RPMI7951 (cell line): ENCODE measurements around the gene CORO6. TPM values are rescaled to one million over a fixed set of nuclear protein-coding genes. Genes with fewer than 3 reads are reported as not detected.
A peak's percentile ranks its signal among the peaks of the same experiment; 100 is the strongest.

Experiments used
- DNase-seq: peaks from one replicate; pipeline ENCODE4 v3.0.0-alpha.2; 2012; ENCODE audit warnings: low read depth
- total RNA-seq: library from RNA; depleted of rRNA; stranded (reverse); fragments of >200 nt; shearing (Covaris generic); gene quantifications from 2 replicates; pipeline ENCODE4 v1.2.3, GENCODE V29; 2014

CORO6 gene
- total RNA-seq, 1 experiment from 2014 or later, result 10.1 TPM

- no peak for DNase-seq
These were observed 8.0 kb upstream of the CORO6 start for GRCh38 chr17:29630630-29631193.

DNA sequence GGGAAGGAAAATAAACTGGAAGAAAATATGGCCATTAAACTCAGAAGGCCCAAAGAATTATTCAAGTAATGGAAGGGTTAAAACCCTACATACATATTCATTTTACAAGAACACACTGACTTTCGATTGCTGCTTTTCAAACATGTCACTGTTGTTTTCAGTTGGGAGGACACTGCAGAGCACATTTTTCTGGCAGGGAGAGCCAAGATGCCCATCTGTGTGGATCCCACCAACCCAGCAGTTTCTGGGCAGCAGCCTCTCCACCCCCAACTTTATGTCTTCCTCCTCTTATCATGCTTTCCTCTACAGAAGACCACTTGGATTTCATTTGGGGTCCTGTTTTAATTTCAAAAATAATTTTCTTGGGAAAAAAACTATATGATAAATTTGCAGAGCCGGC, 7.1 kb upstream of the CORO6 start:
- no peak for DNase-seq

DNA sequence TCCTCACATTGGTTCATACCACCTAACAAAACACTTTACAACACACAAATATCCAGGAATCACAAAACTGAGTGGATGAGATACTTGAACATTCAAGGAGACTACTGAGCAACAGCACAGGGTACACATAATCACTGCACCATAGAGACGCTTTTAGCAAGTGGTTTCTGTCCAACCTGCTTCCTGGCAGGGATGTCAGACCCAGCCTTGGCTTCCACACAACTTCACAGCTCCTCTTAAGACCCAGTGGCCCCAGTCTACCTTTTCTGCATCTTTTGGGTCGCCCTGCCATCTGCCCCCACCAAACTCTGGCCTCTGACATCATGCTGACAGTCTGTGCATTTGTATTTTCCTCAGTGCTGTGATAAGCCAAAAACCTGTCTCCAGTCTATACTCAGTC, 5.9 kb upstream of the CORO6 start:
- no peak for DNase-seq

DNA sequence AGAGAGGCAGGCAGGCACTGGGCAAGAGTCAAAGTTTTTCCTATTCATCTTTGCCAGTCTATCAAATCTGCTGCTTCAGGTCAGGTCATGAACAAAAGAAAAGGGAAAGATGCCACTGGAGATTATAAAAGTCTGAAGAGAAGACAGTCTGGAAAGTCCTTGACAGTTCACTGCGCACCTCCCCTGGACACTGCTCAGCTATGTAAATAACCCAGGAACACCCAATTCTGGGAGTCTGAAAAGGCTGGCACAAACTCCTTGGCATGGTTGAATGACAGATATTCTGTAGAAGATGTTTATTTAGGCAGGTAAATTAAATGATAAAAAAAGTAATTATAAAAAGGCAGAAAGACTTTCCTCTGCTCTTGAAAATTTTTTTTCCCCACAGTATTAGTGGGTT, 5.2 kb upstream of the CORO6 start:
- no peak for DNase-seq

- peak; percentile 73 for DNase-seq
These were observed 2.5 kb upstream of the CORO6 start for GRCh38 chr17:29625037-29625750.

DNA sequence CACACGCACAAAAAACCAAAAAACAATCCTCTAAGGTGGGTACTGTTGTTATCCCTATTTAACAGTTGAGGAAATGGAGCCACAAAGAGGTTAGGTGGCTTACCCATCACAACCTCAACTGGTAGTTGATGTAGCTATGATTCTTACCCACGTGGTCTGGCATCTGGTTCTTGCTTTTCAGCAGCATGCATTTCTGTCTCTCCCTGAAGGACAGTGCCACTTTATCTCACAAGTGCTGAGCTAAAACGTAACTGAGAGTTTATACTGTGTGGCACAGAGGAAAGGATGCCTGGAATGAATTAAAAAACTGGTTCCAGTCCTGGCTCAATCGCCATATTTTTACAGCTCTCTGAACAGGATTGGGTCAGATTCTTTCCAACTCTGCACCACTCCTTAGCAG, 1.9 kb upstream of the CORO6 start:
- DNase-seq, result no peak

DNA sequence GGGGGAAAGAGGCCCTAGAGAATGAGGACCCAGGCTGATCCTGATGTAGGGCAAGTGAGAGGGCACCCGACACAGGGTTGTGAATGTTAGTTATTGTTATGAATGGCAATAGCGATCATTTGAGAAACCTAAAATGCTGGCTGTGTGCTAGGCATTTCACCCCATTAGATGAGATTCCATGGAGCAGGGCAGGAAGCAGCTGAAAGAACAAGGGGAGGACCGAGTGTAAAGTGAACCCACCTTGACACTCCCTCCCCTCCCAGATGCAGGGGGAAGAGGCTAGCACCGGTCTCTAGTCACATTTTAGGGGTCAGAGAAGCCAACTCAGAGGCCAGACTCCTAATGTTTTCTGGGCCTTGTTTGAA, 553 bp upstream of the CORO6 start:
- DNase-seq, result no peak

GRCh38 chr17:29621751-29622194, 939 bp downstream of the CORO6 start:
- DNase-seq, result peak; percentile 91

- no peak for DNase-seq
These were observed 1.8 kb downstream of the CORO6 start for GRCh38 chr17:29620779-29621500.

DNA sequence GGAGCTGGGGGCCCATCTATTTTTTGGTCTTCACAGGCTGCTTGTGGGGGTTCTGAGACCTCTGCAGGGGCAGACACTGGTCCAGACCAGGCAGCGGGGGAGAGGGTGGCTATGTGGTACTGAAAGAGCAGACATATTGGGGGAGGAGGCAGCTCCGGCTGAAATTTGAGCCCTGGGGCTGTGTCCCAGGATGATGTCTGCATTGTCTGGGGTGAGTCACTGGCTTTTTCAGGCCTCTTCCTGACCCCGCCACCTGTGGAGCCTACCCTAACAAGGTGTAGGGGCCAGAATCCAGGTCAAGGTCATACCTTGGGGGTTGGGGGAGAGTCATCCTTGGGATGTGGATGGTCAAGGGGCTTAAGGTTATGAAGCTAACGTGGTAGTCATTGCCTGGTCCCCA, 2.4 kb downstream of the CORO6 start:
- DNase-seq, result peak; percentile 81

DNA sequence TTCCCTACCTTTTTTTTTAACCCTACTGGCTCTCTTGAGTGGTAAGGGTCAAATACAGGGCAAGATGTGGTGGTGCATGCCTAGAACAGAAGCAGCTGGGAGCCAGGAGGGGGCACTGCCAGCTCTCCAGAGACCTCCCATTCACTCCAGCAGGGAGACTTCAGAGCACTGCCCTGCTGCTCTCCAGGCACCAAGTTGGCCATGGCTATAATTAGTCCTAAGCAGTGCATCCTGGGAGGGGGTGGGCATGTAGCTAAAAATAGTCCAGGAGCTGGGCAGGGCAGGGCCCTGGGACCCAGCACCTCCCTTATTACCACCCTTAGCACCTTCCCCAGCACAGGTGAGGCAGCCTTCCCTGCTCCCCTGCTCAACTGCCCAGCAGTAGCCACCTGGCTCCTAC, 3.5 kb downstream of the CORO6 start:
- DNase-seq, result peak; percentile 63

DNA sequence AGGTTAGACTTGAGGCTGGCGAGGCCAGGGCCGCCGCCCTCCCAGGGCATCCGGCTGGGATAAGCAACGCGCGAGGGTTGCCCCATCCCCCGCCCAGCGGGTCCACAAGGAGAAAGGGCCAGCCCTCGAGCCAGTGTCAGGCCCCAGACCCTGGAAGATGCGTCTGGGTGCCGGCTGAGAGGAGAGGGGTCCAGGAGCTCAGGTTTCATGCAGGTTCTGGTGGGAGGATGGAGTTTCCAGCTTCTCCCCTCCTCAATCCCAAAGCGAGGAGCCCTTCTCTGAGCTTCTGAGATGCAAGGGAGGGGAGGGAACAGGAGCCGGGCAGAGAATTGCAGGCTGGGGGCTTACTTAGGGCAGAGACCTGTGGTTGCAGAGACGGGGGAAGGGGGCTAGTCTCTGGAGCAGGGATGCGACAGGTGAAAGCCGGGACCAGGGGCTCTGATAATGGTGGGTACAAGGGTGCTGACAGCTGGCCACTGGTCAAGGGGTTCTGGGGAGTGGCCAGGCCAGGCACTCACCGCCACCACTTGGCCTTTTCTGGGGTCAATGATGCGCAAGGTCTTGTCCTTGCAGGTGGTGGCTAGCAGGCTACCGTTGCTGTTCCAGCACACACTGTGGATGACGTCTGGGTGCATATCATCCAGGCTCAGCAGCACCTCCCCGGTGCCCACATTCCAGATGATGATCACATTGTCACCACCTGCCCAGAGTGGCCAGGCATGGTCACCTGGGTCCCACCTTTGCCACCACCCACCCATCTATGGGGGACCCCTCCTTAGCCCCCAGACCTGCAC, 4.2 kb downstream of the CORO6 start:
- no peak for DNase-seq

- DNase-seq, result no peak
These were observed 5.0 kb downstream of the CORO6 start for GRCh38 chr17:29617481-29618271.

DNA sequence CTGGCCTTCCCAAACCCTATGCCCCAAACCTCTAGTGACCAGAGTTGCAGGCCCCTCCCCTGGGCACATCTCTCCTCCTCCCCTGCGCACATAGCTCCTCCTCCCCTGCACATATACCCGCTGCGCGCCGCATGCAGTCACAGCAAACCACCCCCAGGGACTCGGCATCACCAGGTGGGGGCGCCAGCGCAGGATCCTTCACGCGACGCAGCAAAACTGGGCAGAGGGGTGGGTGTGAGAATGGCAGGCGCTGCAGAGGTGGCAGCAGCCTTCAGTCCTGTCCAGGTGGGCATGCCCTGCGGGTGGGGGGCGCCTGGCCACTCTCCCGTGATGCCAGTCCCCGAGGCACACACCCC, 5.6 kb downstream of the CORO6 start:
- no peak for DNase-seq

DNA sequence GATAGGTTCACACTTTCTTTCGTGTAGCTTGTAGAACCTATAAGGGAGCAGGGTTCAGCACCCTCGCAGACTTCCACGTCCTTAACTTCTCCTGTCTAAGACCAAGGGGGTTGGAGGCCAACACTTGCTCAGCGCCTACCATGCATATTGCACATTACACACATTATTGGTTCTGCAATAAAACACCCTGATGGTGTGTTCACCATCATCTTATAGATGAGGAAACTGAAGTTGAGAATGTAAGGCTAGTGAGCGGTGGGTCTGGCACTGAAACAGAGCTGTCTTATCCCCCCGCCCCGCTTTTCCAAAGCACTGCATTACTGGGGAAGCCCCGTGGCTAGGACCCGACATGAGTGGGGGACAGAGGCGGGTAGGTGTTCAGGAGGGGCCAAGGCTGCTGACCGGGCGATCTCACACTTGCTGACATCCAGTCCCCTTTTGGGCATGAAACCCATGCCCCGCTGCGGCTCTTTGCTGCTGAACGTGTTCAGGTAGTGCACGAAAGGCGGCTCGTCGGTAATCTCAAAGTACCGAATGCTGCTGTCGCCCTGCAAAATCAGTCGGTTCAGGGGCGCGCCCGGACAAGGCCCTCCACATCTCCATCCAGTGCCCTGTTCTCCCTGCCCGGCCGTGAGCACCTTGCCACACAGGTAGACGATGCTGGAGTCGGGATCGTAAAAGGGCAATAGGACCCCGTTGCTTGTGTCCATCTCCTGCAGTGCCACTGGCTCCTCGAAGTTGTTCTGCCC, 6.2 kb downstream of the CORO6 start:
- no peak for DNase-seq

- peak; percentile 41 for DNase-seq
These were observed 7.0 kb downstream of the CORO6 start for GRCh38 chr17:29615492-29616299.

GRCh38 chr17:29615048-29615385, 7.7 kb downstream of the CORO6 start:
- DNase-seq, result no peak

GRCh38 chr17:29614349-29615047, 8.2 kb downstream of the CORO6 start:
- no peak for DNase-seq

GRCh38 chr17:29613856-29614255, 8.9 kb downstream of the CORO6 start:
- no peak for DNase-seq
